NCI-H510A treated with DMSO at 0.1 percent for 48 hours (cell line): ENCODE results near the gene PDE6B.

Experiments used
- DNase-seq: peaks from one replicate; lab custom pipeline; 2025; lab: John Stamatoyannopoulos, UW

PDE6B gene

GRCh38 chr4:600850-601515 is 24.4 kb upstream of the PDE6B start:
- no peak for DNase-seq

- no peak for DNase-seq
These were observed 23.5 kb upstream of the PDE6B start for GRCh38 chr4:601612-602558.

GRCh38 chr4:602559-602942 is 22.8 kb upstream of the PDE6B start:
- no peak for DNase-seq

GRCh38 chr4:604131-604530 is 21.2 kb upstream of the PDE6B start:
- no peak for DNase-seq

- DNase-seq = no peak
These were observed 19.5 kb upstream of the PDE6B start for GRCh38 chr4:605702-606425.

- DNase-seq = no peak
These were observed 17.1 kb upstream of the PDE6B start for GRCh38 chr4:608236-608635.

GRCh38 chr4:609400-610050 is 15.8 kb upstream of the PDE6B start:
- no peak for DNase-seq

- DNase-seq = no peak
These were observed 14.7 kb upstream of the PDE6B start for GRCh38 chr4:610411-611261.

- no peak for DNase-seq
These were observed 13.2 kb upstream of the PDE6B start for GRCh38 chr4:612052-612748.

GRCh38 chr4:612749-613125 is 12.6 kb upstream of the PDE6B start:
- no peak for DNase-seq

- DNase-seq = no peak
These were observed 12.2 kb upstream of the PDE6B start for GRCh38 chr4:613126-613525.

GRCh38 chr4:616091-616490 is 9.3 kb upstream of the PDE6B start:
- DNase-seq = no peak

- DNase-seq = no peak
These were observed 8.3 kb upstream of the PDE6B start for GRCh38 chr4:616911-617643.

GRCh38 chr4:617644-618641 is 7.4 kb upstream of the PDE6B start:
- DNase-seq = no peak

- DNase-seq = no peak
These were observed 5.2 kb upstream of the PDE6B start for GRCh38 chr4:620201-620600.

GRCh38 chr4:620851-621261 is 4.5 kb upstream of the PDE6B start:
- no peak for DNase-seq

- DNase-seq = no peak
These were observed 3.9 kb upstream of the PDE6B start for GRCh38 chr4:621296-622070.
